Erythroblast (primary cell): Measurements from ENCODE around the gene KCTD16.

Experiments
- GATA1 ChIP-seq: IDR thresholded peaks from 2 replicates; pipeline ENCODE4 v1.6.1; 2011; ENCODE audit warnings: low read depth, mild to moderate bottlenecking, control low read depth, low read length, moderate library complexity
- POLR2A ChIP-seq: IDR thresholded peaks from 2 replicates; pipeline ENCODE4 v1.6.1; 2011; ENCODE audit warnings: mild to moderate bottlenecking, low read length

DNA sequence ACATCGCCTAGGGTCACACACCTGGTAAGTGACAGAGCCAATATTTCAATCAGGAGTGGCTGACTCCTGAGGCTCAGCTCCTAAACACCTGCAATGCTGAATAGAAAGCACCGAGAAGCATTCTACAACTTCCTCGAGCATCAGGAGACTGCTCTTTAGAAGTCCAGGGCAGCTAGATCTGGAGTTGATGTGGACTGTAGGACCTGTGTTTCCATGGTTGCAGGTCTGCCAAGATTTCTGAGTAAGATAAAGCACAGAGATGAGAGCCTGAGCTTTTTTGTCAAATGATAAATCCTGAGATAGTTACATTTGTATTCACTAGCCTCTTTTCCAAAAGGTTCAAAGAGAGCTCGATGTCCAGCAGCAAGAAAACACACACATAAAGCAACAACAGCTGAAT is 44.0 kb upstream of the KCTD16 start:
- TF ChIP-seq POLR2A (no peak), GATA1 (no peak)
